Measurements from ENCODE around the gene ANKRD34A. TPM values are rescaled to one million over a fixed set of nuclear protein-coding genes. Genes with fewer than 3 reads are reported as not detected.

The ANKRD34A gene
- total and polyA plus RNA-seq, 4 donors = 0.06 to 0.17 (median 0.13) TPM; not detected in 1

- Histone ChIP-seq H3K4me1 (ENCODE audit: control insufficient read depth in 4 of 4, insufficient read depth in 4 of 4, low read length in 3 of 4) (peaks cover 8 to 53% (median 35%) of the 10 kb centered on the region in 4 donors), H3K9ac (ENCODE audit: low read depth in 1 of 2, low read length in 2 of 2) (peak overlapping the region in 1 of 2 donors; percentile 93), H3K27ac (ENCODE audit: low read depth in 1 of 2, low read length in 2 of 2) (peak overlapping the region; percentile 77 to 81), H3K4me3 (ENCODE audit: low read depth in 1 of 3, low read length in 3 of 3) (peak overlapping the region in 2 of 3 donors; percentile 64 to 92), H3K36me3 (ENCODE audit: control insufficient read depth in 4 of 4, insufficient read depth in 3 of 4, low read depth in 1 of 4, low read length in 3 of 4) (no peaks in the 10 kb centered on the region), H3K27me3 (ENCODE audit: control insufficient read depth in 4 of 4, insufficient read depth in 4 of 4, low read length in 3 of 4) (no peaks in the 10 kb centered on the region), H3K9me3 (ENCODE audit: control insufficient read depth in 4 of 4, low read length in 3 of 4) (peaks cover 0 to 3% (median under 1%) of the 10 kb centered on the region in 4 donors)
- 73% methylated on average over 5 of the region's 5 CpGs for whole genome bisulfite sequencing
- DNase-seq (ENCODE audit: low spot score) = no peak
- TF ChIP-seq REST (IDR thresholded peaks at IDR 0.05) (no peak), NR2F2 (IDR thresholded peaks at IDR 0.05) (no peak), RAD21 (IDR thresholded peaks at IDR 0.05) (no peak), MAX (IDR thresholded peaks at IDR 0.05) (no peak), CTCF (IDR thresholded peaks at IDR 0.05; ENCODE audit: low read depth, low read length, missing input control) (no peak), RXRA (IDR thresholded peaks at IDR 0.05) (no peak), SP1 (IDR thresholded peaks at IDR 0.05) (no peak), ATF3 (IDR thresholded peaks at IDR 0.05) (no peak)
Measured at GRCh38 chr1:145963265-145964019, 933 bp downstream of the ANKRD34A start.

GRCh38 chr1:145962157-145963102, 1.9 kb downstream of the ANKRD34A start:
- no peak for DNase-seq (ENCODE audit: low spot score)
- 17% methylated on average over 35 of the region's 36 CpGs for WGBS
- Histone ChIP-seq H3K9me3 (ENCODE audit: control insufficient read depth in 4 of 4, low read length in 3 of 4) (peaks cover 0 to 3% (median under 1%) of the 10 kb centered on the region in 4 donors), H3K36me3 (ENCODE audit: control insufficient read depth in 4 of 4, insufficient read depth in 3 of 4, low read depth in 1 of 4, low read length in 3 of 4) (no peaks in the 10 kb centered on the region), H3K9ac (ENCODE audit: low read depth in 1 of 2, low read length in 2 of 2) (no peak overlapping the region), H3K27me3 (ENCODE audit: control insufficient read depth in 4 of 4, insufficient read depth in 4 of 4, low read length in 3 of 4) (no peaks in the 10 kb centered on the region), H3K4me3 (ENCODE audit: low read depth in 1 of 3, low read length in 3 of 3) (peak overlapping the region in 2 of 3 donors; percentile 56 to 62), H3K4me1 (ENCODE audit: control insufficient read depth in 4 of 4, insufficient read depth in 4 of 4, low read length in 3 of 4) (peaks cover 8 to 59% (median 37%) of the 10 kb centered on the region in 4 donors), H3K27ac (ENCODE audit: low read depth in 1 of 2, low read length in 2 of 2) (peak overlapping the region in 1 of 2 donors; percentile 51)
- TF ChIP-seq HNF4A (conservative IDR thresholded peaks at IDR 0.05) = no peak
- no peak for TF ChIP-seq TAF1 (conservative IDR thresholded peaks at IDR 0.05)
- TF ChIP-seq RAD21 (IDR thresholded peaks at IDR 0.05) = no peak
- no peak for TF ChIP-seq FOXA1 (IDR thresholded peaks at IDR 0.05)
- no peak for TF ChIP-seq ATF3 (IDR thresholded peaks at IDR 0.05)
- no peak for TF ChIP-seq NR2F2 (IDR thresholded peaks at IDR 0.05)
- no peak for TF ChIP-seq HNF4G (IDR thresholded peaks at IDR 0.05)
- no peak for TF ChIP-seq ZBTB33 (IDR thresholded peaks at IDR 0.05)

Data from liver (tissue), 9 donors.